ENCODE measurements around the gene CCDC195.
"Not testable (repeated sequence)": the region's sequence is repeated elsewhere in the genome, so short reads cannot be mapped to it uniquely, and the experiment has no call there.

CCDC195 gene

GRCh38 chr2:224689539-224689938, 26.6 kb downstream of the CCDC195 start:
- no peak for FAIRE-seq

- no peak for FAIRE-seq
Measured at GRCh38 chr2:224688997-224689396, 27.2 kb downstream of the CCDC195 start.

- FAIRE-seq: no peak
Measured at GRCh38 chr2:224687156-224687555, 29.0 kb downstream of the CCDC195 start.

- no peak for FAIRE-seq
Measured at GRCh38 chr2:224685121-224685520, 31.0 kb downstream of the CCDC195 start.

GRCh38 chr2:224682134-224682533, 34.0 kb downstream of the CCDC195 start:
- FAIRE-seq: no peak

GRCh38 chr2:224671731-224672130, 44.4 kb downstream of the CCDC195 start:
- FAIRE-seq: no peak

- FAIRE-seq: no peak
Measured at GRCh38 chr2:224670203-224670602, 46.0 kb downstream of the CCDC195 start.

- no peak for FAIRE-seq
Measured at GRCh38 chr2:224669449-224669848, 46.7 kb downstream of the CCDC195 start.

GRCh38 chr2:224668123-224668909, 47.8 kb downstream of the CCDC195 start:
- no peak for FAIRE-seq

- FAIRE-seq: no peak
Measured at GRCh38 chr2:224666951-224667553, 49.1 kb downstream of the CCDC195 start.

- not testable (repeated sequence) for FAIRE-seq
Measured at GRCh38 chr2:224663322-224663721, 52.8 kb downstream of the CCDC195 start.

GRCh38 chr2:224661708-224662107, 54.5 kb downstream of the CCDC195 start:
- not testable (repeated sequence) for FAIRE-seq

- no peak for FAIRE-seq
Measured at GRCh38 chr2:224659714-224660113, 56.5 kb downstream of the CCDC195 start.

GRCh38 chr2:224658780-224659405, 57.3 kb downstream of the CCDC195 start:
- FAIRE-seq: no peak

GRCh38 chr2:224657349-224657748, 58.8 kb downstream of the CCDC195 start:
- FAIRE-seq: no peak

GRCh38 chr2:224655006-224655537, 61.1 kb downstream of the CCDC195 start:
- FAIRE-seq: no peak

Measured in islet of Langerhans (tissue), 1 donor.